GM12801 (cell line): Measurements from ENCODE around the gene GRB2.

Experiments
- TF ChIP-seq, protein P1 (sequence below): IDR thresholded peaks from one replicate; pipeline ENCODE4 v1.5.1; 2011; ENCODE audit warnings: control low read depth; ENCODE audit not compliant: insufficient read length; ENCODE audit errors: extremely low read depth

Gene GRB2

DNA sequence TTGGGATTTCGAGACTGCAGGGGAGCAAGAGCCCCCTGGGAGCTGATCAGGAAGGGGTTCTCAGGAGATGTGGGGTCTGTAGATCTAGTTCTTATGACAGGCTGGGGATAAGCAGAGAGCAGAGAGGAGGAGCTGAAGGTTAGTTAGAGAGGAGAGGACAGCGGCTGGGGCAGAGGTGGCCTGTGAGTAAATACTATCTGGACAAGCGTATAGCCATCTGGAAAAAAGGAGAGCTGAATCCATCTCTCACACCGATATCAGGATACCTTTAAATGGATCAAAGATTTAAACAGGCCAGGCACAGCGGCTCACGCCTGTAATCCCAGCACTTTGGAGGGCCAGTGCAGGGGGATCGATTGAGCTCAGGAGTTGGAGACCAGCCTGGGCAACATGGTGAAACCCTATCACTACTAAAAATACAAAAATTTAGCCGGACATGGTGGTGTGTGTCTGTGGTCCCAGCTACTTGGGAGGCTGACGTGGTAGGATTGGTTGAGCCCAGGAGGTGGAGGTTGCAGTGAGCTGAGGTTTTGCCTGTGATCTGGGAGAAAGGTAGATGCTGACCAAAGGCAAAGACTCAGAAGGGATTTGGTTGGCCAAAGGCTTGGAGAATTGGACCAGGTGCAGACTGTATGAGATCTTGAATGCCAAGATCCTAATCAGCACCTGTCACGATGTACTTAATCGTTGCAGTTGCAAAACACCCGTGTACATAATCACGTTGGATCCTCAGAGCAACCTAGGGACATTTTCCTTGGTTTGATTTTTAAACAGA, 97.3 kb downstream of the GRB2 start:
- TF ChIP-seq, protein P1, sequence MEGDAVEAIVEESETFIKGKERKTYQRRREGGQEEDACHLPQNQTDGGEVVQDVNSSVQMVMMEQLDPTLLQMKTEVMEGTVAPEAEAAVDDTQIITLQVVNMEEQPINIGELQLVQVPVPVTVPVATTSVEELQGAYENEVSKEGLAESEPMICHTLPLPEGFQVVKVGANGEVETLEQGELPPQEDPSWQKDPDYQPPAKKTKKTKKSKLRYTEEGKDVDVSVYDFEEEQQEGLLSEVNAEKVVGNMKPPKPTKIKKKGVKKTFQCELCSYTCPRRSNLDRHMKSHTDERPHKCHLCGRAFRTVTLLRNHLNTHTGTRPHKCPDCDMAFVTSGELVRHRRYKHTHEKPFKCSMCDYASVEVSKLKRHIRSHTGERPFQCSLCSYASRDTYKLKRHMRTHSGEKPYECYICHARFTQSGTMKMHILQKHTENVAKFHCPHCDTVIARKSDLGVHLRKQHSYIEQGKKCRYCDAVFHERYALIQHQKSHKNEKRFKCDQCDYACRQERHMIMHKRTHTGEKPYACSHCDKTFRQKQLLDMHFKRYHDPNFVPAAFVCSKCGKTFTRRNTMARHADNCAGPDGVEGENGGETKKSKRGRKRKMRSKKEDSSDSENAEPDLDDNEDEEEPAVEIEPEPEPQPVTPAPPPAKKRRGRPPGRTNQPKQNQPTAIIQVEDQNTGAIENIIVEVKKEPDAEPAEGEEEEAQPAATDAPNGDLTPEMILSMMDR = no peak

DNA sequence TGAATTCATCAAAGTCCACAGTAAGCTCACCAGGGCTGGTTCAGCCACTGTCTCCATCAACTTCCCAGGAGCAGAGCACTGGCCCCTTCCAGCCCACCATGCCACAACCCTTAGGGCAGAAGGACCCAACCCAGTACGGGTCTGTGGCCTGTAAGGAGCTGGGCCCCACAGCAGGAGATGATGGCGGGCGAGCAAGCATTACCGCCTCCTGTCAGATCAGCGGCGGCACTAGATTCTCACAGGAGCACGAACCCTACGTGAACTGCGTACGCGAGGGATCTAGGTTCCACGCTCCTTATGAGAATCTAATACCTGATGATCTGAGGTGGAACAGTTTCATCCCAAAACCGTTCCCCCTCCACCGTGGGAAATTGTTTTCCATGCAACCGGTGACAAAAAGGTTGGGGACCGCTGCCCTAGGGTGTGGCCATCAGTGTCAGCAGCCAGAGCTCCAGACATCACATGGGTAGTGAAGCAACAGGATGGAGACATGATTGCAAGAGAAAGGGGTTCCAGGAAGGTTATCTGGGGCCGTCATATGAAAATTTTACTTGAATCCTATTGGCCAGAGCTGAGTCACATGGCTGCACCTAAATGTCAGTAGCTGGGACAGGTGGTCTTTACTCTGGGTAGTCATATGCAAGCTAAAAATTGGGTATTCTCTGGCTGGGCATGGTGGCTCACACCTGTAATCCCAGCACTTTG, 103.8 kb downstream of the GRB2 start:
- TF ChIP-seq, protein P1 = no peak

DNA sequence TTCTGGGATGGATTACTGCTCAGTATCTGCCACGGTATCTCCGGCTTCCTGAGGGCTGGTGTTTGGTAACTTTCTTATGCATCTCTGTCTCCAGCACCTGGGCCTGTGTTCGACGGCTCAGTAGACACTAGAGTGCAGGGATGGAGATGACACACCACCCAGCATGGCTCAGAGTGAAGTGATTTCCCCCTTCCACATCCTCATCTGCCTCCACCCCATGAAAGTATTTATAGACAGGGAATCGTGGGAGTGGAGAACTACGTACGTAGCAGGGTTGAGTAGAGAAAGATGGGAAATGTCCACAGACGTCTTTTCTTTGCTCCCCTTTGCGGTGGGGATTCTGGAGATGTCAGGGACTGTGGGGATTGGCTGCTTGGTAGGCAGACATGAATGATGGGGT, 104.4 kb downstream of the GRB2 start:
- TF ChIP-seq, protein P1 = no peak

DNA sequence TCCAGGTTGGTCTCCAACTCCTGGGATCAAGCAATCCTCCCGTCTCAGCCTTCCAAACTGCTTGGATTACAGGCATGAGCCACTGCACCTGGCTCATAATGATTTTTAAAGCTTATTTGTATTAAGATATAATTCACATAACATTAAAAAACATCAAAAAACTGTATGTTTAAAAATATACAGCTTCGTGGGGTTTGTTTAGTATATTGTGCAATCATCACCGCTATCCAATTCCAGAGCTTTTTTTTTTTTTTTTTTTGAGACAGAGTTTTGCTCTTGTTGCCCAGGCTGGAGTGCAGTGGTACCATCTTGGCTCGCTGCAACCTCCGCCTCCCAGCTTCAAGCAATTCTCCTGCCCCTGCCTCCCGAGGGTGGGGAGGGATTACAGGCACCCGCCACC, 105.2 kb downstream of the GRB2 start:
- TF ChIP-seq, protein P1 = no peak

DNA sequence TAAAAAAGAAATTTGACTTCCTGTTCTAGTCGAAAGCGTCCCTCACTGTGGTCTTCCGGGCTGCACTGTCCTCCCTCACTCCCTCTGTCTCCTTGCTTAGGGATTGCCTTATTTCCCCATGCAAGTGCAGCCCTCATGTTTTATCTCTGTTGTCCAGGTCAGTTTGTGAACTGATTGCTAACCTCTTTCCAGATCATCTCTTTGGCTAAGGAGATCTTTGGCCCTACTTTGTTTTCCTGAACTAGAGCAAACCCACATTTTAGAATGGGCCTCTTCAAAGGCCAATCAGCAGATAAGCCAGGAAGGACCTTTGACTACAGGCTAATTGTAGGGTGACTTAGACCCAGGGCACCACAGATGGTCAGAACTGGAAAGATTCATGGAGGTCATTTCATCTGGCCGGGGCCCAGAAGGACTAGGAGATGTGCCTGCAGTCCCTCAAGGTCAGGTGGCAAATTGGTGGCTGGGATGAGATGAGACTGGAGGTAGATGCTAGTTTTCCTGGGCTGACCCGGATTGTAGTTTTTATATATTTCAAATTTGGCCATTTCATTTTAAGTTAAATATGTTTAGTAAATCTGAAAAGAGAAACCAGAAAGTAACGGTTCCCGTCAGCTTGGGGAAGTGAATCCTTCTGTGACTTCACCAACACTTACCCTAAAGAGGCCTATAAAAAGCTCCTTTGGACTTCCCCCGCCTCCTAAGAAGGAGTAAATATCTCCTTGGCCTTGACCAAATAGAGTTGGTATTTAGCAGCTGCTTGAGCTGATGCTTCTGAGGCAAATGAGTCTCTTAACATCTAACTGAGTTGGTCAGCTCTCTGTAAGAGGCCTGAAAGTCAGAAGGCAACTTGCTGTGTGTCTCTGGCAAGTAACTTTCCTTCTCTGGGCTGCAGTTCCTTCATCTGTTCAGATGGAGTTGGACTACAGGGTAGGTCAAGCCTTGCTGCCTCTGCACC, 110.0 kb downstream of the GRB2 start:
- TF ChIP-seq, protein P1 = no peak

DNA sequence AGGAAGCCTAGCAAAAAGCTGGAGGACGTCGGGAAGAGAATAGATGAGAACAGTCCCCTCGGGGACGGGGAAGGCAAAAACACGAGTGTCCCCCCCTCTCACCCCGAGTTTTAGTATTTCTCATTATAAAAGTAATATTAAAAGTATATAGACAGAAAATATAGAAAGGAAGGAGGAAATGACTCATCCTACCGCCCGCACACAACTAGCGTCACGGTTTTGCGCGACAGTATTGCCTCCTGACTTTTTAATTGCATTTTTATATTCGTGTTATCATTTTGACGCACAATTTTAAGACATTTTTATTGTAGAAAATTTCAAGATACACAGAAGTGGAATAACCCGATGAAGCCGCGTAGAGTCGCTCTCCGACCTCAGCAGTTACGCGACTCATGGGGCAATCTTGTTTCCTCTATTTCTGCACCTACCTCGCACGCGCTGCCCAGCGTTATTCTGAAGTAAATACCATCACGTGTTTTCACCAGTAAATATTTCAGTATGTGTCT, 115.6 kb downstream of the GRB2 start:
- TF ChIP-seq, protein P1 = no peak
